HL-60 (cell line): ENCODE results near the gene CSNK2A2.

Experiments used
- CTCF ChIP-seq: IDR thresholded peaks from one replicate; pipeline ENCODE4 v1.5.1; 2011; ENCODE audit warnings: low read length, control low read depth, inconsistent platforms; ENCODE audit not compliant: insufficient read depth
- POLR2AphosphoS5 ChIP-seq: IDR thresholded peaks from 2 replicates; pipeline ENCODE4 v1.6.1; 2012; ENCODE audit warnings: low read depth

- TF ChIP-seq CTCF (no peak), POLR2AphosphoS5 (no peak)
Measured at GRCh38 chr16:58110571-58111301, 87.2 kb downstream of the CSNK2A2 start.
